PC-3 (cell line): ENCODE data around the gene ZMIZ1.
A peak's percentile ranks its signal among the peaks of the same experiment; 100 is the strongest.

Experiments used
- CTCF ChIP-seq: fragments of 300-600 bp; sonication (generic); conservative IDR thresholded peaks from 2 replicates; pipeline ENCODE4 v1.5.1; 2017; ENCODE audit warnings: antibody characterized with exemption, low read depth, mild to moderate bottlenecking, low read length
- EZH2 ChIP-seq: fragments of 300-600 bp; sonication (generic); IDR thresholded peaks from one replicate; pipeline ENCODE4 v1.6.1; 2017; ENCODE audit warnings: antibody characterized with exemption, mild to moderate bottlenecking, low read length; ENCODE audit not compliant: unreplicated experiment
- EZH2phosphoT487 ChIP-seq: fragments of 300-600 bp; sonication (generic); IDR thresholded peaks from 2 replicates; pipeline ENCODE4 v1.6.1; 2018; ENCODE audit warnings: mild to moderate bottlenecking, antibody characterized with exemption, low read length, borderline replicate concordance

GRCh38 chr10:79186486-79187120 lies 117.8 kb downstream of the ZMIZ1 start:
- TF ChIP-seq CTCF (0 out of 2 replicates have a peak, but pooled peaks have one; percentile 32), EZH2phosphoT487 (no peak), EZH2 (no peak)
